IMR-90 (cell line): Measurements from ENCODE around the gene TIGD2. TPM values are rescaled to one million over a fixed set of nuclear protein-coding genes. Genes with fewer than 3 reads are reported as not detected.

Experiments
- ATAC-seq: fragments of 200-7000 bp; cut with Tn5 transposase; 2 replicates; pipeline ENCODE4 v1.9.1; 2020; ENCODE audit warnings: low read depth, mild to moderate bottlenecking, moderate library complexity
- BruUV-seq: library from RNA; stranded (reverse); fragments of 400-500 nt; replicated peaks from 2 replicates; lab custom pipeline; 2021; lab: Mats Ljungman, UMichigan
- CTCF ChIA-PET: fragments of 300-600 bp; formaldehyde crosslinking; extraction: SDS; loops from one replicate; lab custom pipeline; 2021; ENCODE audit warnings: antibody characterized with exemption; lab: Yijun Ruan, JAX
- POLR2A ChIA-PET: fragments of 300-600 bp; sonication (Branson Sonifier 250); formaldehyde crosslinking; loops from one replicate; lab custom pipeline; 2022; ENCODE audit warnings: antibody characterized with exemption; ENCODE audit not compliant: unreplicated experiment; lab: Charles Lee
- DNase-seq: peaks from one replicate; pipeline ENCODE4 v3.0.0; 2013
- H2AFZ ChIP-seq: replicated peaks from 2 replicates; pipeline ENCODE3; 2013; ENCODE audit warnings: low read length, mild to moderate bottlenecking; ENCODE audit not compliant: poor library complexity
- H2AK5ac ChIP-seq: 2 replicates; pipeline ENCODE4 v1.6.1; 2013; ENCODE audit warnings: low read depth, low read length, inconsistent platforms
- H2AK9ac ChIP-seq: replicated peaks from 2 replicates; pipeline ENCODE3; 2013; ENCODE audit warnings: mild to moderate bottlenecking, low read depth, low read length, moderate library complexity; ENCODE audit not compliant: poor library complexity
- H2BK120ac ChIP-seq: 2 replicates; pipeline ENCODE4 v1.6.1; 2013; ENCODE audit warnings: low read depth, low read length, inconsistent platforms
- H2BK15ac ChIP-seq: 3 replicates; pipeline ENCODE4 v1.6.1; 2013; ENCODE audit warnings: low read depth, low read length, inconsistent platforms
- H2BK20ac ChIP-seq: 2 replicates; pipeline ENCODE4 v1.6.1; 2013; ENCODE audit warnings: low read depth, mild to moderate bottlenecking, inconsistent platforms, low read length, moderate library complexity
- H2BK5ac ChIP-seq: 2 replicates; pipeline ENCODE4 v1.6.1; 2013; ENCODE audit warnings: mild to moderate bottlenecking, low read depth, low read length, inconsistent platforms; ENCODE audit not compliant: poor library complexity, severe bottlenecking
- H3K14ac ChIP-seq: replicated peaks from 2 replicates; pipeline ENCODE4 v1.6.1; 2013; ENCODE audit warnings: low read depth, low read length, inconsistent platforms
- H3K18ac ChIP-seq: 2 replicates; pipeline ENCODE4 v1.6.1; 2013; ENCODE audit warnings: low read depth, low read length, control low read depth
- H3K23ac ChIP-seq: 2 replicates; pipeline ENCODE4 v1.6.1; 2013; ENCODE audit warnings: low read depth, low read length, inconsistent platforms
- H3K27ac ChIP-seq: 2 replicates; pipeline ENCODE4 v1.5.1; 2013; ENCODE audit warnings: mild to moderate bottlenecking, control low read depth, low read length; ENCODE audit not compliant: insufficient read depth
- H3K27me3 ChIP-seq: 2 replicates; pipeline ENCODE4 v1.6.1; 2013; ENCODE audit warnings: low read length; ENCODE audit not compliant: control insufficient read depth, insufficient read depth
- H3K36me3 ChIP-seq: 2 replicates; pipeline ENCODE4 v1.6.1; 2013; ENCODE audit warnings: low read length, mixed read lengths; ENCODE audit not compliant: control insufficient read depth, insufficient read depth
- H3K4ac ChIP-seq: 2 replicates; pipeline ENCODE4 v1.6.1; 2013; ENCODE audit warnings: low read depth, low read length, inconsistent platforms
- H3K4me1 ChIP-seq: 2 replicates; pipeline ENCODE4 v1.6.1; 2013; ENCODE audit warnings: low read length, mixed read lengths; ENCODE audit not compliant: control insufficient read depth, insufficient read depth
- H3K4me2 ChIP-seq: 2 replicates; pipeline ENCODE4 v1.6.1; 2013; ENCODE audit warnings: low read depth, mild to moderate bottlenecking, control low read depth, low read length, moderate library complexity
- H3K4me3 ChIP-seq: 2 replicates; pipeline ENCODE4 v1.5.1; 2013; ENCODE audit warnings: low read depth, mild to moderate bottlenecking, control low read depth, low read length, moderate library complexity; ENCODE audit not compliant: insufficient read depth
- H3K56ac ChIP-seq: 2 replicates; pipeline ENCODE4 v1.6.1; 2013; ENCODE audit warnings: low read length, inconsistent platforms; ENCODE audit not compliant: insufficient read depth; ENCODE audit errors: extremely low read depth
- H3K79me1 ChIP-seq, 2 experiments: 2 replicates each; pipeline ENCODE4 v1.6.1; 2013; ENCODE audit warnings: low read length in 2 of 2, inconsistent platforms in 1 of 2, low read depth in 1 of 2
- H3K9ac ChIP-seq: 2 replicates; pipeline ENCODE4 v1.6.1; 2013; ENCODE audit warnings: low read depth, low read length, control low read depth
- H3K9me1 ChIP-seq: 2 replicates; pipeline ENCODE4 v1.6.1; 2013; ENCODE audit warnings: low read length, inconsistent platforms; ENCODE audit not compliant: insufficient read depth
- H3K9me3 ChIP-seq: 2 replicates; pipeline ENCODE4 v1.6.1; 2013; ENCODE audit warnings: low read length; ENCODE audit not compliant: control insufficient read depth, insufficient read depth
- H4K20me1 ChIP-seq: 2 replicates; pipeline ENCODE4 v1.6.1; 2013; ENCODE audit warnings: low read length, inconsistent platforms; ENCODE audit not compliant: insufficient read depth
- H4K5ac ChIP-seq: 2 replicates; pipeline ENCODE4 v1.6.1; 2013; ENCODE audit warnings: mild to moderate bottlenecking, low read depth, low read length, control low read depth
- H4K8ac ChIP-seq, 2 experiments: 2 replicates each; pipeline ENCODE4 v1.6.1; 2013; ENCODE audit warnings: low read depth in 2 of 2, low read length in 2 of 2, control low read depth in 1 of 2, inconsistent platforms in 1 of 2
- H4K91ac ChIP-seq: 2 replicates; pipeline ENCODE4 v1.6.1; 2013; ENCODE audit warnings: low read depth, low read length, inconsistent platforms; ENCODE audit not compliant: insufficient read depth
- BHLHE40 ChIP-seq: fragments of 150-350 bp; IDR thresholded peaks from 2 replicates; pipeline ENCODE4 v1.6.1; 2016; ENCODE audit warnings: mild to moderate bottlenecking, low read depth, low read length
- CEBPB ChIP-seq: IDR thresholded peaks from 2 replicates; pipeline ENCODE4 v1.6.1; 2012; ENCODE audit warnings: low read depth, low read length, improper control_type of control experiment
- MAFK ChIP-seq: IDR thresholded peaks from 2 replicates; pipeline ENCODE4 v1.6.1; 2012; ENCODE audit warnings: low read depth, low read length, improper control_type of control experiment
- MXI1 ChIP-seq: IDR thresholded peaks from 2 replicates; pipeline ENCODE4 v1.6.1; 2012; ENCODE audit warnings: low read depth, mild to moderate bottlenecking, low read length, moderate library complexity, borderline replicate concordance
- NFE2L2 ChIP-seq: fragments of 150-350 bp; IDR thresholded peaks from 2 replicates; pipeline ENCODE4 v1.6.1; 2016; ENCODE audit warnings: low read depth, mild to moderate bottlenecking, low read length
- POLR2A ChIP-seq: IDR thresholded peaks from 2 replicates; pipeline ENCODE4 v1.6.1; 2012; ENCODE audit warnings: mild to moderate bottlenecking, low read depth, low read length
- RAD21 ChIP-seq: IDR thresholded peaks from 2 replicates; pipeline ENCODE4 v1.6.1; 2012; ENCODE audit warnings: low read length, improper control_type of control experiment
- dilution Hi-C: fragments of 300-500 bp; cut with HindIII; formaldehyde crosslinking; loops from one replicate; pipeline ENCODE4 v1.14.3; 2018; ENCODE audit warnings: low sequenced_read_pairs; ENCODE audit not compliant: unreplicated experiment
- in situ Hi-C: fragments of 300-500 bp; cut with MboI; formaldehyde crosslinking; loops from 3 replicates; pipeline ENCODE4 v1.14.3; 2019; ENCODE audit warnings: low sequenced_read_pairs, inconsistent platforms, mixed read lengths
- intact Hi-C: fragments of 100-400 bp; cut with micrococcal nuclease; formaldehyde crosslinking; loops from 2 replicates; pipeline ENCODE4 v1.10.0; 2022
- polyA plus RNA-seq, 3 experiments: library from polyadenylated mRNA; depleted of rRNA; stranded (reverse); fragments of >200 nt; gene quantifications; 2 replicates each; pipeline ENCODE4 v1.2.3, GENCODE V29; 2012; ENCODE audit warnings: low replicate concordance in 1 of 3
- total RNA-seq: library from RNA; depleted of rRNA; stranded (reverse); fragments of >200 nt; gene quantifications from 2 replicates; pipeline ENCODE4 v1.2.3, GENCODE V29; 2012
- TF ChIP-seq, protein P1 (sequence below): conservative IDR thresholded peaks from 2 replicates; pipeline ENCODE4 v1.5.1; 2012; ENCODE audit warnings: mild to moderate bottlenecking, low read depth, low read length, improper control_type of control experiment

TIGD2 gene
- total and polyA plus RNA-seq, 2 of the 4 experiments (the other 2 are of a cell fraction): 5.6 to 12.4 TPM

DNA sequence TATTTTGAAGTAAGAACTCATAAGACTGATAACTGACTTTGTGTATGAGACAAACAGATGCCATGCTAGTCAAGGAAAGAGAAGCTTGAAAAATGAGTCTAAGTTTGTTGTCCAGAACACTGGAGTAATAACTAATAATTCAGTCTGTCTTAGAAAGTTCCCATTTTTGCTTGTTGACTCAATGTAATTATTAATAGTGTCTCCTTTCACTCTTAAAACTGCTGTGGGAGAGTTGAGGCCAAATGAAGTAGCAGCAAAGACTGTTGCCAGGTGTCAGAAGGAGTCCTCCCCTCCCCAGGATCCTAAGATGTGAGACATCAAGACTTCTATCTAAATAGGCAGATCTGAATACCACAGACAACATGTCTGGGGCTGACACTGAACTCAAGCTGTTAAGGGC, 33.6 kb upstream of the TIGD2 start:
- Histone ChIP-seq H3K4ac (no peak overlapping the region), H3K9me1 (no peaks in the 10 kb centered on the region), H3K4me2 (no peak overlapping the region), H3K9ac (no peak overlapping the region), H2BK15ac (no peak overlapping the region), H3K36me3 (no peaks in the 10 kb centered on the region), H2AK5ac (no peak overlapping the region), H4K5ac (no peak overlapping the region), H2AK9ac (no peak overlapping the region), H4K20me1 (no peaks in the 10 kb centered on the region), H4K8ac (no peak overlapping the region), H3K4me3 (no peak overlapping the region), H2BK5ac (no peak overlapping the region), H3K56ac (no peak overlapping the region), H2BK120ac (no peak overlapping the region), H2BK20ac (no peak overlapping the region), H3K9me3 (peaks cover 10% of the 10 kb centered on the region), H3K27me3 (peaks cover 8% of the 10 kb centered on the region), H3K4me1 (no peaks in the 10 kb centered on the region), H3K79me1 (no peaks in the 10 kb centered on the region), H3K23ac (no peak overlapping the region), H2AFZ (no peak overlapping the region), H3K27ac (no peak overlapping the region), H3K18ac (no peak overlapping the region), H3K14ac (no peak overlapping the region), H4K91ac (no peak overlapping the region)
- TF ChIP-seq MXI1: no peak
- no peak for TF ChIP-seq POLR2A
- no peak for TF ChIP-seq CEBPB
- TF ChIP-seq NFE2L2: no peak
- TF ChIP-seq, protein P1, sequence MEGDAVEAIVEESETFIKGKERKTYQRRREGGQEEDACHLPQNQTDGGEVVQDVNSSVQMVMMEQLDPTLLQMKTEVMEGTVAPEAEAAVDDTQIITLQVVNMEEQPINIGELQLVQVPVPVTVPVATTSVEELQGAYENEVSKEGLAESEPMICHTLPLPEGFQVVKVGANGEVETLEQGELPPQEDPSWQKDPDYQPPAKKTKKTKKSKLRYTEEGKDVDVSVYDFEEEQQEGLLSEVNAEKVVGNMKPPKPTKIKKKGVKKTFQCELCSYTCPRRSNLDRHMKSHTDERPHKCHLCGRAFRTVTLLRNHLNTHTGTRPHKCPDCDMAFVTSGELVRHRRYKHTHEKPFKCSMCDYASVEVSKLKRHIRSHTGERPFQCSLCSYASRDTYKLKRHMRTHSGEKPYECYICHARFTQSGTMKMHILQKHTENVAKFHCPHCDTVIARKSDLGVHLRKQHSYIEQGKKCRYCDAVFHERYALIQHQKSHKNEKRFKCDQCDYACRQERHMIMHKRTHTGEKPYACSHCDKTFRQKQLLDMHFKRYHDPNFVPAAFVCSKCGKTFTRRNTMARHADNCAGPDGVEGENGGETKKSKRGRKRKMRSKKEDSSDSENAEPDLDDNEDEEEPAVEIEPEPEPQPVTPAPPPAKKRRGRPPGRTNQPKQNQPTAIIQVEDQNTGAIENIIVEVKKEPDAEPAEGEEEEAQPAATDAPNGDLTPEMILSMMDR: no peak
- no peak for TF ChIP-seq RAD21
- TF ChIP-seq BHLHE40: no peak
- TF ChIP-seq MAFK: no peak
- dilution Hi-C loops: no loop called here
- ChIA-PET POLR2A (no interaction called here), CTCF (no interaction called here)
- intact Hi-C loops: no loop called here
- BruUV-seq: no TSS peak
- ATAC-seq (no peak), DNase-seq (no peak)
- in situ Hi-C loops: no loop called here
